Ovary (tissue), 9 donors: Measurements from ENCODE around the gene GATAD2A. TPM values are rescaled to one million over a fixed set of nuclear protein-coding genes. Genes with fewer than 3 reads are reported as not detected.

Experiments
- DNase-seq, 5 donors: peaks; one replicate each; pipeline ENCODE4 v3.0.0-alpha.2; 2019 to 2020
- H3K27ac ChIP-seq, 2 donors: fragments of 200-600 bp; one replicate each; pipeline versions ENCODE4 v1.5.1 to v1.8.0; 2019 to 2022
- H3K27me3 ChIP-seq: fragments of 200-600 bp; one replicate; pipeline ENCODE4 v1.8.0; 2022
- H3K36me3 ChIP-seq: fragments of 200-600 bp; sonication (generic); one replicate; pipeline ENCODE4 v1.5.1; 2019
- H3K4me1 ChIP-seq: one replicate; pipeline ENCODE4 v1.8.1; 2013; ENCODE audit warnings: mild to moderate bottlenecking, moderate library complexity; ENCODE audit not compliant: insufficient read depth
- H3K4me3 ChIP-seq: fragments of 200-600 bp; sonication (generic); one replicate; pipeline ENCODE4 v1.5.1; 2017
- H3K9me3 ChIP-seq, 2 donors: fragments of 200-600 bp in 1 of 2; sonication (generic) in 1 of 2; one replicate each; pipeline versions ENCODE4 v1.5.1 to v1.8.1; 2013 to 2019; ENCODE audit warnings: mild to moderate bottlenecking in 1 of 2, moderate library complexity in 1 of 2
- EP300 ChIP-seq: sonication (generic); formaldehyde crosslinking; IDR thresholded peaks from one replicate; pipeline ENCODE4 v1.6.1; 2017; ENCODE audit warnings: antibody characterized with exemption
- POLR2A ChIP-seq: fragments of 450-650 bp; IDR thresholded peaks from one replicate; pipeline ENCODE4 v1.6.1; 2017; ENCODE audit warnings: antibody characterized with exemption, mild to moderate bottlenecking, moderate library complexity
- WGBS, 3 donors: extraction: QIAGEN DNeasy Blood & Tissue Kit in 1 of 3; methylation state at CpG; one replicate each; pipeline versions ENCODE4 v1.1.5 to v1.1.7; 2013 to 2017; 5-methylcytosine and 5-hydroxymethylcytosine counted together
- intact Hi-C, 4 donors: fragments of 100-400 bp; cut with DNase I; formaldehyde crosslinking; loops; one replicate each; pipeline versions ENCODE4 v1.11.0 to v1.15.1; 2022 to 2023
- polyA plus RNA-seq, 2 donors: library from polyadenylated mRNA; stranded (reverse); fragments of 200-250 nt in 1 of 2; fragments of 350-450 nt in 1 of 2; fragmentation: Illumina TruSeq in 1 of 2; extraction: RNeasy Lipid Tissue Mini Kit (QIAGEN cat#74804) in 1 of 2; gene quantifications; one replicate each; pipeline ENCODE4 v1.2.3, GENCODE V29; 2013 to 2014
- total RNA-seq, 7 donors: library from RNA; depleted of rRNA in 2 of 7; stranded (reverse); fragments of >200 nt in 2 of 7; fragmentation: NEBNext Ultra II Directional in 3 of 7; extraction: Animal tissue kit (Norgen Biotek cat#: 25700) in 3 of 7; gene quantifications; one replicate each; pipeline versions ENCODE4 v1.1.0 to v1.2.4, GENCODE V29; 2016 to 2023
- TF ChIP-seq, protein P1 (sequence below), 3 donors: fragments of 450-650 bp in 2 of 3; fragments of 200-600 bp in 1 of 3; IDR thresholded peaks; one replicate each; pipeline versions ENCODE4 v1.5.1 to v1.8.0; 2016 to 2022; ENCODE audit warnings: antibody characterized with exemption in 3 of 3, mild to moderate bottlenecking in 1 of 3
- donor health status: DM: no; HTN: no; CAD: no; lungs with moderate emphysema.
- donor health status: DM: no; HTN: no; CAD: no.
- donor health status: Bipolar disorder and iron deficiency.
- donor health status: DM: yes; HTN: yes; CAD: no.
- donor health status: DM: no; HTN: no; CAD: no.
- donor health status: DM: yes; HTN: yes; CAD: no.

GATAD2A gene
- total and polyA plus RNA-seq, 9 donors: 10.7 to 83.0 (median 52.2) TPM

DNA sequence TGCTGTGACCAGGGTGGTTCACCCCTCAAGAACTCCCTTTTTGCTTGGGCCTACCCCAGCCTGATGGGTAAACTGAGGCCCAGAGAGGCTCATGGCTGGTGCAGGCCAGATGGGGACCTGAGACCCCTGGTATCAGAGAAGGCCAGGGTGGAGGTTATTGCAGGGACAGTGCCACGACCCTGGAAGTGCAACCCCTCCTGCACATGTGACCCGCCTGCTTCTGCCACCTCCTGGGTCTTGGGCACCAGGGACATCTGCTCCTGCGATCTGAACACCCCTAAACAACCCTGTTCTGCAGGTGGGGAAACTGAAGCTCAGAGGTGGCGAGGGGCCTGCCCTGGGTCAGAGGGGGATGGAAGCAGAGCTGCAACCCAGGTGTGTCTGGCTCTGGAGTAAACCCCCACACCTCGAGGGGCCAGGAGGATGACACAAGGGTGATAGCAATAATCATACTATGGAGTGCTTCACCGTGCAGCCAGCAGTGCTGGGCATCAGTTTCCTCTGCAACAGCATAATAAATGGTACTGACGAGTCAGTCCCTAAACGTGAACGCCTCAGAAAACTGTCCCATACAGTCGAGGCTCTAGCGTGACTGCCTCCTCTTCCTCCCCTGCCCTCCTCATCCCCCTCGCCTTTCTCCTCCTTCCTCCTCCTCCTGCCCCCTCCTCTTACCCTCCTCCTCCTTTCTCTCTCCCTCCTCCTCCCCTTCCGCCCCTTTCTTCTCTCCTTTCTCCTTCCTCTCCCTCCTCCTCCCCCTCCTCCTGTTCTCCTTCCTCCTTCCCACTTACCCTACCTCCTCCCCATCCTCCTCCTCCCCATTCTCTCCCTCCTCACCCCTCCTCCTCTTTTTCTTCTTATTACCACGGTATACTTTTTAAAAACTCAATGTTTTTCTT, 127.6 kb downstream of the GATAD2A start:
- Histone ChIP-seq H3K4me3 (no peak overlapping the region), H3K36me3 (no peaks in the 10 kb centered on the region), H3K27me3 (no peaks in the 10 kb centered on the region), H3K9me3 (no peaks in the 10 kb centered on the region), H3K27ac (no peak overlapping the region), H3K4me1 (peaks cover 3% of the 10 kb centered on the region)
- TF ChIP-seq POLR2A: no peak
- TF ChIP-seq, protein P1, sequence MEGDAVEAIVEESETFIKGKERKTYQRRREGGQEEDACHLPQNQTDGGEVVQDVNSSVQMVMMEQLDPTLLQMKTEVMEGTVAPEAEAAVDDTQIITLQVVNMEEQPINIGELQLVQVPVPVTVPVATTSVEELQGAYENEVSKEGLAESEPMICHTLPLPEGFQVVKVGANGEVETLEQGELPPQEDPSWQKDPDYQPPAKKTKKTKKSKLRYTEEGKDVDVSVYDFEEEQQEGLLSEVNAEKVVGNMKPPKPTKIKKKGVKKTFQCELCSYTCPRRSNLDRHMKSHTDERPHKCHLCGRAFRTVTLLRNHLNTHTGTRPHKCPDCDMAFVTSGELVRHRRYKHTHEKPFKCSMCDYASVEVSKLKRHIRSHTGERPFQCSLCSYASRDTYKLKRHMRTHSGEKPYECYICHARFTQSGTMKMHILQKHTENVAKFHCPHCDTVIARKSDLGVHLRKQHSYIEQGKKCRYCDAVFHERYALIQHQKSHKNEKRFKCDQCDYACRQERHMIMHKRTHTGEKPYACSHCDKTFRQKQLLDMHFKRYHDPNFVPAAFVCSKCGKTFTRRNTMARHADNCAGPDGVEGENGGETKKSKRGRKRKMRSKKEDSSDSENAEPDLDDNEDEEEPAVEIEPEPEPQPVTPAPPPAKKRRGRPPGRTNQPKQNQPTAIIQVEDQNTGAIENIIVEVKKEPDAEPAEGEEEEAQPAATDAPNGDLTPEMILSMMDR (IDR thresholded peaks at IDR 0.05): no peak
- no peak for DNase-seq
- 51 to 61% (median 58%) methylated on average over 14 of the region's 14 CpGs for WGBS, 3 donors
- intact Hi-C loops: loop anchor here in 3 of 4 donors (1.0 to 5.0 kb wide), 5 partner anchors 109 to 426 kb away; partner anchors contain the start of gene GMIP (in 3 of the 3)

DNA sequence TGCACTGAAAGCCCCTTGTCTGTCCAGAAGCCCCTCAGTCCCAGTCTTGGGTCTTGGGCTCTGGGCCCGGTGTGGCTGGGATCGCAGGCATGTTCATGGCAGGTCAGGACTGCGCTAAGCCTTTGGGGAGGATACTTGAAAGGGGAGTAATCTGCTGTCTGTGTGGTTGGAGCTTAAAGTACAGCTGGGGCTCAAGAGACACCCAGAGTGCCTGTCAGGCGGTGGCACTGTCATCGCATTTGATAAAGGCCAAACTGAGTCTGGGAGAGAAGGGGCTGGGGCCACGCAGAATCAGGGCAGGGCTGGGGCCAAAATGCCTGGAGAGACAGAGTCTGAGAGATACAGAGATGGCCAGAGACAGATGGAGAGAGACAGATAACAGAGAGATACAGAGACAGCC, 128.4 kb downstream of the GATAD2A start:
- no peak for TF ChIP-seq EP300
- TF ChIP-seq, protein P1 (IDR thresholded peaks at IDR 0.05): no peak
- TF ChIP-seq POLR2A: no peak
- WGBS, 3 donors: 64 to 70% (median 66%) methylated on average over 6 of the region's 6 CpGs
- Histone ChIP-seq H3K9me3 (no peaks in the 10 kb centered on the region), H3K27ac (no peak overlapping the region), H3K4me1 (peaks cover 7% of the 10 kb centered on the region), H3K27me3 (no peaks in the 10 kb centered on the region), H3K4me3 (no peak overlapping the region), H3K36me3 (no peaks in the 10 kb centered on the region)
- intact Hi-C loops: loop anchor here in 3 of 4 donors (2.0 to 5.0 kb wide), 4 partner anchors 108 to 425 kb away; partner anchors contain the start of gene GMIP (in 2 of the 3)
- DNase-seq: no peak

DNA sequence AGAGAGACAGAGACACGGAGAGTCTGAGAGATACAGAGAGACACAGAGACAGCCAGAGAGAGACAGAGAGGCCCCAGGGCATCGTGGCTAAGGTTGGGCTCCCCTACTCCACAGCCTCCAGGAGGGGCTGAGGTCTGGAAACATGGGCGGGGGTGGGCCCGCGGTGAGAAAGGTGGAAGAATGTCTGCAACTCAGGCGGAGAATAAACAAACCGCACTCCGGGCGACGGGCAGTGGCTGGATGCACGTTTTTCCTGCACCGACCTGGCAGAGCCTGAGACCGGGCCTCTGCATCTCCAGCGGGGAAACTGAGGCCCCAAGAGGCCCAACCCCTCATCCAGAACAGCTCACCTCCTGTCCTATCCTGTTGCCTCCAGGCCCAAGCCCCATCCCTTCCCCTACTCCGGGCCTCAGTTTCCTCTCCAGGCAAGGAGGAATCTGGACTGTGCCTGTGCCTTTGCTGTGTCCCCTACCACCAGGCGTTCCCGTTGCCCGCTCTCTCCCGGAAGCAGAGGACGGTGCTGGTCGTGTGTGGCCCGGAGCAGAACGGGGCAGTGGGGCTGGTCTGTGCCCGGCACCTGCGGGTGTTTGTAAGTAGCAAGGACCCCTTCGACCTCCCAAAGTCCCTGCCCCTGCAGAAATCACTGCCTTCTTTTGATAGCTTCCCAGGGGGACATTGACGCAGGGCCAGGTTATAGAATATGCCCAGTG, 129.2 kb downstream of the GATAD2A start:
- intact Hi-C loops: loop anchor here in 2 of 4 donors (5.0 kb wide), 2 partner anchors 108 to 423 kb away; partner anchors contain the start of gene GMIP (in 1 of the 2)
- Histone ChIP-seq H3K4me3 (no peak overlapping the region), H3K4me1 (peaks cover 7% of the 10 kb centered on the region), H3K9me3 (no peaks in the 10 kb centered on the region), H3K27ac (no peak overlapping the region), H3K36me3 (no peaks in the 10 kb centered on the region), H3K27me3 (no peaks in the 10 kb centered on the region)
- TF ChIP-seq, protein P1 (IDR thresholded peaks at IDR 0.05): no peak
- no peak for TF ChIP-seq POLR2A
- 70 to 76% (median 72%) methylated on average over 27 of the region's 27 CpGs for WGBS, 3 donors
- peak in 1 of 5 donors; percentile 24 for DNase-seq

DNA sequence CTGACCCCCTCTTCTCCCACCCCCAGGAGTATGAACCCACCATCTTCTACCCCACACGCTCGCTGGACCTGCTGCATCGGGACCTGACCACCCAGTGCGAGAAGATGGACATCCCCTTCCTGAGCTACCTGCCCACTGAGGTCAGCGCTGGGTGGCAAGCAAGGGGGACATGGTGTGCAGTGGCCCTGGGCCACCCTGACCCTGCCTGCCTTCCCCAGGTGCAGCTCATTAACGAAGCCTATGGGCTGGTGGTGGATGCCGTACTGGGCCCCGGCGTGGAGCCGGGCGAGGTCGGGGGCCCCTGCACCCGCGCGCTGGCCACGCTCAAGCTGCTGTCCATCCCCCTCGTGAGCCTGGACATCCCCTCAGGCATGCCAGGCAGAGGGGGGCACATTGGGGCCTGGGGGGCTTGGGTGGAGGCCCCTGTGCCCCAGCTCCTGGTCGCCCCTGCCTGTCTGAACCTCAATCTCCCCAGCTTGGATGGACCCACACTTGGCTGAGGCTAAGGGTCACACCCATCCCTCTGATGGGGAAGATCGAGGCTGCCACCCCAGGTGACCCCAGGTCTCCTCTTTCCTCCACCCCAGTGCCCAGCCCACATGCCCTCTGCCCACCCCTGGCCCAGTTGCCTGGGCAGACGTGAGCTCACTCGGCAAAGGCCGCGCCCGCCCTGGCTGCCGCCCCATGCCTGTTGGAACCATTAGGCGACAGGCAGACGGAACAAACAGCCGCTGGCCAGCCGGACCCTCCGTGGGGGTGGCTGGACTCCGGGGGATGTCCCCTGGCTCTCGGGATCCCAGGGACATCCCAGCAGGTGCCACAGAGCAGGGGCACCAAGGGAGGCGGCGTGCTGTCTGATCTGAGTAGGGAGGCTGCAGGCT, 130.1 kb downstream of the GATAD2A start:
- DNase-seq: peak in 1 of 5 donors; percentile 27
- no peaks in the 10 kb centered on the region for H3K27me3 ChIP-seq
- no peak overlapping the region for H3K4me3 ChIP-seq
- H3K9me3 ChIP-seq: no peaks in the 10 kb centered on the region
- 82 to 86% (median 83%) methylated on average over 32 to 34 of the region's 34 CpGs for WGBS, 3 donors
- intact Hi-C loops: no loop called here
- H3K4me1 ChIP-seq: peaks cover 11% of the 10 kb centered on the region
- H3K27ac ChIP-seq: no peak overlapping the region
- H3K36me3 ChIP-seq: no peaks in the 10 kb centered on the region
- TF ChIP-seq, protein P1 (IDR thresholded peaks at IDR 0.05): no peak
- TF ChIP-seq EP300: no peak
- TF ChIP-seq POLR2A: no peak
